SU-DHL-6 (cell line): Measurements from ENCODE around the gene GRIK4.

ENCODE experiments used
- H2AFZ ChIP-seq: fragments of 200-600 bp; sonication (generic); 2 replicates; pipeline ENCODE4 v1.6.1; 2014; ENCODE audit warnings: low read depth, mild to moderate bottlenecking, moderate library complexity, mixed read lengths, antibody characterized with exemption, low read length; ENCODE audit not compliant: severe bottlenecking
- H3F3A ChIP-seq: fragments of 200-600 bp; shearing (Covaris generic); 2 replicates; pipeline ENCODE4 v1.6.0; 2016; ENCODE audit warnings: antibody characterized with exemption, mild to moderate bottlenecking; ENCODE audit not compliant: insufficient read depth
- H3K27ac ChIP-seq: fragments of 200-600 bp; sonication (generic); 2 replicates; pipeline ENCODE4 v1.5.1; 2016; ENCODE audit warnings: low read depth, mild to moderate bottlenecking, low read length, moderate library complexity, mixed read lengths
- H3K27me3 ChIP-seq: fragments of 200-600 bp; sonication (generic), shearing (Covaris generic); 2 replicates; pipeline ENCODE4 v1.6.0; 2014; ENCODE audit warnings: mild to moderate bottlenecking, low read length
- H3K36me3 ChIP-seq: fragments of 200-600 bp; sonication (generic); 2 replicates; pipeline ENCODE4 v1.6.1; 2014; ENCODE audit warnings: mild to moderate bottlenecking, low read length, mixed read lengths
- H3K4me2 ChIP-seq: fragments of 300-600, 200-600 bp; shearing (Covaris generic), sonication (generic); 2 replicates; pipeline ENCODE4 v1.6.0; 2014; ENCODE audit warnings: low read length, low read depth, mild to moderate bottlenecking; ENCODE audit not compliant: poor library complexity, severe bottlenecking
- H3K4me3 ChIP-seq: fragments of 200-600 bp; sonication (generic); 2 replicates; pipeline ENCODE4 v1.5.1; 2014; ENCODE audit warnings: antibody characterized with exemption, low read length, mild to moderate bottlenecking, mixed read lengths; ENCODE audit not compliant: insufficient read depth, poor library complexity, severe bottlenecking
- H3K79me2 ChIP-seq: fragments of 200-600 bp; sonication (generic); 2 replicates; pipeline ENCODE4 v1.6.1; 2014; ENCODE audit warnings: mild to moderate bottlenecking, low read length, moderate library complexity; ENCODE audit not compliant: insufficient read depth
- H3K9ac ChIP-seq: fragments of 200-600 bp; sonication (generic); 2 replicates; pipeline ENCODE4 v1.7.0; 2014; ENCODE audit warnings: mild to moderate bottlenecking, low read length
- H3K9me2 ChIP-seq: fragments of 200-600 bp; sonication (generic); replicated peaks from 2 replicates; pipeline ENCODE4 v1.6.1; 2014; ENCODE audit warnings: low read length; ENCODE audit not compliant: insufficient read depth
- H3K9me3 ChIP-seq: fragments of 200-600 bp; sonication (generic); 2 replicates; pipeline ENCODE4 v1.6.1; 2014; ENCODE audit warnings: low read length, mixed read lengths; ENCODE audit not compliant: insufficient read depth
- H4K20me1 ChIP-seq: fragments of 200-600 bp; sonication (generic); 2 replicates; pipeline ENCODE4 v1.6.1; 2014; ENCODE audit warnings: low read depth, mild to moderate bottlenecking, antibody characterized with exemption, low read length, moderate library complexity, mixed read lengths
- CTCF ChIP-seq: fragments of 200-600 bp; sonication (generic); IDR thresholded peaks from one replicate; pipeline ENCODE4 v1.5.1; 2017; ENCODE audit warnings: antibody characterized with exemption, mild to moderate bottlenecking, low read length, moderate library complexity; ENCODE audit not compliant: insufficient read depth, poor library complexity, severe bottlenecking
- EZH2phosphoT487 ChIP-seq: fragments of 200-600 bp; sonication (generic), shearing (Covaris generic); conservative IDR thresholded peaks from 2 replicates; pipeline ENCODE4 v1.6.1; 2018; ENCODE audit warnings: mild to moderate bottlenecking, antibody characterized with exemption, low read length, moderate library complexity, mixed read lengths

The GRIK4 gene

DNA sequence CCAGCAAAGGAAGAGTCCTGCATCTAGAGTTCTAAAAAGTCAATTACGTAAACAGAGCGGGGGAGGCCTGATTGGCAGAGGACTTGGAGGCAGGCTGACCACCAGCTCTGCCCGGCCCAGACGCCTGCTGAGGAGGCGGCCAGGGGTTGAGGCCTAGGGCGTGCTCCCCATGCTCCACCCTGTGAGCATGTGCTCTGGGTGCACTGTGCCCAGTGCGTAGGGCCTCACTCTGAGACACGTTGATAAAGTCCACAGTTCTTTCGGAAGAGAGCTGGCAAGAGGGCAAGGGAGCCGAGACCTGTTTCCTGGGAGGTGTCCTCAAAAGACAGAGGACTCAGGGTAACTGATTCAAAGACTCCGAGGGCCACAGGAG is 25.2 kb downstream of the GRIK4 start:
- no peak overlapping the region for H3K27ac ChIP-seq
- no peaks in the 10 kb centered on the region for H3K9me3 ChIP-seq
- H3K27me3 ChIP-seq = no peaks in the 10 kb centered on the region
- H3K9ac ChIP-seq = no peak overlapping the region
- no peaks in the 10 kb centered on the region for H3K79me2 ChIP-seq
- no peak overlapping the region for H3K4me3 ChIP-seq
- H4K20me1 ChIP-seq = no peaks in the 10 kb centered on the region
- no peak overlapping the region for H3K4me2 ChIP-seq
- no peaks in the 10 kb centered on the region for H3K9me2 ChIP-seq
- no peaks in the 10 kb centered on the region for H3F3A ChIP-seq
- H2AFZ ChIP-seq = no peak overlapping the region
- no peak for TF ChIP-seq EZH2phosphoT487
- TF ChIP-seq CTCF = no peak
- H3K36me3 ChIP-seq = no peaks in the 10 kb centered on the region

DNA sequence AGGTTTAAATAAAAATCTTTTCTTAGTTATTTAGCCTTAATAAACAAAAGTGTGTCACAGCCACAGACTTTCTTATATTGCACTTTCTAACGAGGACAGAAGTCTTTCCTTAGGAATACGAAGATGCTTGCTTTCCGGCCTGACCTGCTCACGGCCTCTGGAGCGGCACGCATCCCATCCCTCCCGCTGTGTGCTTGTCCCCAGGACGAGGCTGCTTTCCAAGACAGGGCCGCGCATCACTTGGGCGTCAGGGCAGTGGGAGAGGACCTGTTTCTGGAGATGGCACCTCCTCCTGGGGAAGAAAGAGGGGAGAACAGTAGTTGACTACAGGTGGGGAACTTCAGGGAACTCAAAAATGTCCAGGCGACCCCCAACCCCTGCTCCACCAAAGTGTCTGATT is 26.4 kb downstream of the GRIK4 start:
- Histone ChIP-seq H4K20me1 (no peaks in the 10 kb centered on the region), H3K4me3 (no peak overlapping the region), H3K27me3 (no peaks in the 10 kb centered on the region), H3K9ac (no peak overlapping the region), H3K9me3 (no peaks in the 10 kb centered on the region), H3F3A (no peaks in the 10 kb centered on the region), H2AFZ (no peak overlapping the region), H3K79me2 (no peaks in the 10 kb centered on the region), H3K4me2 (no peak overlapping the region), H3K27ac (no peak overlapping the region), H3K9me2 (no peaks in the 10 kb centered on the region), H3K36me3 (no peaks in the 10 kb centered on the region)
- TF ChIP-seq EZH2phosphoT487 = no peak

GRCh38 chr11:120538707-120539106 is 27.2 kb downstream of the GRIK4 start:
- Histone ChIP-seq H4K20me1 (no peaks in the 10 kb centered on the region), H3K9ac (no peak overlapping the region), H3K9me3 (no peaks in the 10 kb centered on the region), H3K27ac (no peak overlapping the region), H3K79me2 (no peaks in the 10 kb centered on the region), H3K4me2 (no peak overlapping the region), H3K27me3 (no peaks in the 10 kb centered on the region), H3K36me3 (no peaks in the 10 kb centered on the region), H3K4me3 (no peak overlapping the region), H3F3A (no peaks in the 10 kb centered on the region), H2AFZ (no peak overlapping the region), H3K9me2 (no peaks in the 10 kb centered on the region)
- TF ChIP-seq CTCF (no peak), EZH2phosphoT487 (no peak)

DNA sequence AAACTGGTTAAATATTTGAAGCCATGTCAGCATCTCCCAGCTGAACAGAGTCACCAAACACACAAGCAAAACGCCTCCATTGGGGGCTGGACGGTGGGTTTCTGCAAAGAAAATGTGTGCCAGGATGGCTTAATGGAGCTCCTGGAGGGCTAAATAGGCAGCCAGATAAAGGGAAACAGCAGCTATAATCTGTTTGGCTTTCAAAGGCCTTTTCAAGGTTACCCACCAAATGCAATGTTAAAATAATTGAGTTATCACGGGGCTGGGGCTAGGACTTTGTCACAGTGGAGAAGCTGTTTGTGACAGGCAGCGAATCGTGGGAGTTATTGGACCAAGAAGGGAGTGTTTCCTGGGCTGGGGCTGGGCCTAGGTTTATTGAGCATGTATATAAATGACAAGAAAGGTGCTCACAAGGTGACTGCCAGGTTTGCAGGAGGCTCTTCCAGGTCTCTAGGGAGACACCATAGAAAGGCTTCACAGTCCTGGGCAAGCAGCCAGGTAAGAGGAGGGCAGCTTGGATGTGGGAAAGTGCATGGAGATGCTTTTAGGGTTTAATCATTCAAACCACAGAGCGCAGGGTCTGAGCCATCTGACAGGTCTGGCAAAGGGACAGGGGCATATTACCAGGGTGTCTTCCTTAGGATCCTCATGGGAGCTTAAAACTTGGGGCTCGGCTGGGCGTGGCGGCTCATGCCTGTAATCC is 28.3 kb downstream of the GRIK4 start:
- Histone ChIP-seq H3K4me2 (no peak overlapping the region), H3K9me3 (no peaks in the 10 kb centered on the region), H3K9me2 (no peaks in the 10 kb centered on the region), H3K36me3 (no peaks in the 10 kb centered on the region), H3K79me2 (no peaks in the 10 kb centered on the region), H3K4me3 (no peak overlapping the region), H3F3A (no peaks in the 10 kb centered on the region), H3K27ac (no peak overlapping the region), H2AFZ (no peak overlapping the region), H4K20me1 (no peaks in the 10 kb centered on the region), H3K9ac (no peak overlapping the region), H3K27me3 (no peaks in the 10 kb centered on the region)
- no peak for TF ChIP-seq CTCF
- no peak for TF ChIP-seq EZH2phosphoT487
